ENCODE data around the gene ZMAT5.

ZMAT5 gene

DNA sequence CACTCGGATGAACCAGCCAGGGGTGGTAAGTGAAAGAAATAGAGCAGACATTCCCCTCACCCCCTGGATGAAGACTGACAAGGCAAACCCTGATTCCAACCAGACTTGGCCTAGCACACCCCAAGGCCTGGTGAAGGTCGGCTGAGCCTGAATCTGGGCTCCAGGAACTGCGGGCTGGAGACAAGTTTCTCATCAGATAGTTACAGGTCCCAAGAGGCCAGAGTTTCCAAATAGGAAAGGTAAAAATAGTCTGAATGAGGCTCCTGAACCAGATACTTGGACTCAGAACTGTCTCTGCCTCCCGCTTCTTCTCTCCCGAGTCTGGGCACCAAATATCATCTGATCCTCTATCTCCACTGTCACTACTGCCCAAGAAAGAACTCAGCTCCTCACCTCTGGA is 7.8 kb downstream of the ZMAT5 start:
- POLR2A ChIA-PET, result interaction anchor here (0.9 kb wide), 1 partner anchor 8 kb away, joined by 3 read pairs; the partner anchor contains the start of genes UQCR10 and ZMAT5
- H3K4me1 ChIP-seq (ENCODE audit: control insufficient read depth, insufficient read depth, low read length), result peaks cover 2% of the 10 kb centered on the region; the same call in 1 of the 2 replicates
- TF ChIP-seq ZBTB8A (tag by site-specific recombination; IDR thresholded peaks at IDR 0.05), result peak; percentile 43
- TF ChIP-seq, protein P1, sequence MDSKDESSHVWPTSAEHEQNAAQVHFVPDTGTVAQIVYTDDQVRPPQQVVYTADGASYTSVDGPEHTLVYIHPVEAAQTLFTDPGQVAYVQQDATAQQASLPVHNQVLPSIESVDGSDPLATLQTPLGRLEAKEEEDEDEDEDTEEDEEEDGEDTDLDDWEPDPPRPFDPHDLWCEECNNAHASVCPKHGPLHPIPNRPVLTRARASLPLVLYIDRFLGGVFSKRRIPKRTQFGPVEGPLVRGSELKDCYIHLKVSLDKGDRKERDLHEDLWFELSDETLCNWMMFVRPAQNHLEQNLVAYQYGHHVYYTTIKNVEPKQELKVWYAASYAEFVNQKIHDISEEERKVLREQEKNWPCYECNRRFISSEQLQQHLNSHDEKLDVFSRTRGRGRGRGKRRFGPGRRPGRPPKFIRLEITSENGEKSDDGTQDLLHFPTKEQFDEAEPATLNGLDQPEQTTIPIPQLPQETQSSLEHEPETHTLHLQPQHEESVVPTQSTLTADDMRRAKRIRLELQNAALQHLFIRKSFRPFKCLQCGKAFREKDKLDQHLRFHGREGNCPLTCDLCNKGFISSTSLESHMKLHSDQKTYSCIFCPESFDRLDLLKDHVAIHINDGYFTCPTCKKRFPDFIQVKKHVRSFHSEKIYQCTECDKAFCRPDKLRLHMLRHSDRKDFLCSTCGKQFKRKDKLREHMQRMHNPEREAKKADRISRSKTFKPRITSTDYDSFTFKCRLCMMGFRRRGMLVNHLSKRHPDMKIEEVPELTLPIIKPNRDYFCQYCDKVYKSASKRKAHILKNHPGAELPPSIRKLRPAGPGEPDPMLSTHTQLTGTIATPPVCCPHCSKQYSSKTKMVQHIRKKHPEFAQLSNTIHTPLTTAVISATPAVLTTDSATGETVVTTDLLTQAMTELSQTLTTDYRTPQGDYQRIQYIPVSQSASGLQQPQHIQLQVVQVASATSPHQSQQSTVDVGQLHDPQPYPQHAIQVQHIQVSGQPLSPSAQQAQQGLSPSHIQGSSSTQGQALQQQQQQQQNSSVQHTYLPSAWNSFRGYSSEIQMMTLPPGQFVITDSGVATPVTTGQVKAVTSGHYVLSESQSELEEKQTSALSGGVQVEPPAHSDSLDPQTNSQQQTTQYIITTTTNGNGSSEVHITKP (tag by site-specific recombination; IDR thresholded peaks at IDR 0.05), result peak; percentile 60
- TF ChIP-seq ZNF18 (tag by site-specific recombination; IDR thresholded peaks at IDR 0.05), result no peak

GRCh38 chr22:29758068-29758622 is 8.7 kb downstream of the ZMAT5 start:
- Histone ChIP-seq H3K36me3 (ENCODE audit: control insufficient read depth in 2 of 2, insufficient read depth in 1 of 2, low read length in 2 of 2) (no peaks in the 10 kb centered on the region), H3K27ac (ENCODE audit: extremely low read depth, low read depth, low read length) (no peak overlapping the region), H3K4me1 (ENCODE audit: control insufficient read depth, insufficient read depth, low read length) (peaks cover 2% of the 10 kb centered on the region; the same call in 1 of the 2 replicates), H3K9me3 (ENCODE audit: control insufficient read depth, insufficient read depth, low read depth, low read length) (no peaks in the 10 kb centered on the region), H3K4me3 (ENCODE audit: low read depth, low read length) (no peak overlapping the region)
- ChIA-PET CTCF (interaction anchor here (0.8 kb wide), 1 partner anchor 49 kb away, joined by 4 read pairs; no protein-coding TSS in a partner anchor), POLR2A (interaction anchor here (0.9 kb wide), 1 partner anchor 9 kb away, joined by 3 read pairs; the partner anchor contains the start of genes UQCR10 and ZMAT5)
- no peak for TF ChIP-seq ZBTB48 (tag by site-specific recombination; IDR thresholded peaks at IDR 0.05)
- TF ChIP-seq, protein P1 (tag by site-specific recombination; IDR thresholded peaks at IDR 0.05), result peak; percentile 69
- peak; percentile 67 for TF ChIP-seq GLIS1 (tag by site-specific recombination; IDR thresholded peaks at IDR 0.05)
- TF ChIP-seq ZNF140 (tag by site-specific recombination; IDR thresholded peaks at IDR 0.05), result no peak
- no peak for TF ChIP-seq ZNF146 (tag by site-specific recombination; IDR thresholded peaks at IDR 0.05)
- no peak for TF ChIP-seq ZNF747 (tag by site-specific recombination; IDR thresholded peaks at IDR 0.05)
- TF ChIP-seq ZNF398 (tag by site-specific recombination; IDR thresholded peaks at IDR 0.05), result no peak
- TF ChIP-seq ZNF670 (tag by site-specific recombination; IDR thresholded peaks at IDR 0.05; ENCODE audit: low read depth), result no peak
- TF ChIP-seq ZNF629 (tag by site-specific recombination; IDR thresholded peaks at IDR 0.05), result no peak
- TF ChIP-seq ZNF266 (tag by site-specific recombination; IDR thresholded peaks at IDR 0.05; ENCODE audit: low read depth), result no peak
- TF ChIP-seq OSR2 (tag by site-specific recombination; IDR thresholded peaks at IDR 0.05), result no peak
- no peak for TF ChIP-seq ZNF354C (tag by site-specific recombination; IDR thresholded peaks at IDR 0.05; ENCODE audit: borderline replicate concordance, low read depth)
- no peak for TF ChIP-seq BCL11A (tag by site-specific recombination; IDR thresholded peaks at IDR 0.05; ENCODE audit: low read depth)
- no peak for TF ChIP-seq ZNF571 (tag by site-specific recombination; IDR thresholded peaks at IDR 0.05)
- no peak for TF ChIP-seq ZNF777 (tag by site-specific recombination; IDR thresholded peaks at IDR 0.05; ENCODE audit: borderline replicate concordance)

More for the DNA sequence above, 7.8 kb downstream of the ZMAT5 start:
- Histone ChIP-seq H3K4me3 (ENCODE audit: low read depth, low read length) (no peak overlapping the region), H3K27ac (ENCODE audit: extremely low read depth, low read depth, low read length) (no peak overlapping the region), H3K9me3 (ENCODE audit: control insufficient read depth, insufficient read depth, low read depth, low read length) (no peaks in the 10 kb centered on the region), H3K36me3 (ENCODE audit: control insufficient read depth in 2 of 2, insufficient read depth in 1 of 2, low read length in 2 of 2) (no peaks in the 10 kb centered on the region)
- CTCF ChIA-PET, result no interaction called here

Measured in HEK293 (cell line).